Heart right ventricle (tissue), 16 donors: ENCODE data around the gene TPSAB1. TPM values are rescaled to one million over a fixed set of nuclear protein-coding genes. Genes with fewer than 3 reads are reported as not detected.
A peak's percentile ranks its signal among the peaks of the same experiment; 100 is the strongest.

Experiments
- ATAC-seq, 8 donors: fragments of 200-7000 bp; cut with Tn5 transposase; one replicate each; pipeline ENCODE4 v1.9.1; 2020; ENCODE audit warnings: mild to moderate bottlenecking in 8 of 8, moderate library complexity in 8 of 8, moderate number of reproducible peaks in 1 of 8
- DNase-seq, 2 donors: peaks; one replicate each; pipeline ENCODE4 v3.0.0-alpha.2; 2020
- H3K27ac ChIP-seq, 10 donors: fragments of 200-600 bp; sonication (generic) in 2 of 10; one replicate each; pipeline versions ENCODE4 v1.5.0 to v1.8.0; 2020 to 2022; ENCODE audit warnings: mild to moderate bottlenecking in 3 of 10
- H3K27me3 ChIP-seq, 7 donors: fragments of 200-600 bp; one replicate each; pipeline ENCODE4 v1.8.0; 2021 to 2022; ENCODE audit warnings: mild to moderate bottlenecking in 2 of 7
- H3K36me3 ChIP-seq, 9 donors: fragments of 200-600 bp; sonication (generic) in 1 of 9; one replicate each; pipeline versions ENCODE4 v1.5.0 to v1.8.0; 2020 to 2022; ENCODE audit warnings: mild to moderate bottlenecking in 2 of 9
- H3K4me1 ChIP-seq, 9 donors: fragments of 200-600 bp; sonication (generic) in 1 of 9; one replicate each; pipeline versions ENCODE4 v1.5.0 to v1.8.0; 2020 to 2022; ENCODE audit warnings: mild to moderate bottlenecking in 4 of 9
- H3K4me3 ChIP-seq, 10 donors: fragments of 200-600 bp; sonication (generic) in 2 of 10; one replicate each; pipeline versions ENCODE4 v1.5.0 to v1.8.0; 2020 to 2022; ENCODE audit warnings: mild to moderate bottlenecking in 7 of 10, moderate library complexity in 2 of 10
- H3K9me3 ChIP-seq, 11 donors: fragments of 200-600 bp in 10 of 11; sonication (generic) in 2 of 11; one replicate each; pipeline versions ENCODE4 v1.5.0 to v1.8.0; 2013 to 2022; ENCODE audit warnings: mild to moderate bottlenecking in 2 of 11, control low read depth in 1 of 11, moderate library complexity in 1 of 11
- WGBS, 2 donors: extraction: QIAGEN DNeasy Blood & Tissue Kit; methylation state at CpG; one replicate each; pipeline ENCODE4 v1.1.7; 2013; ENCODE audit warnings: inconsistent platforms in 1 of 2; 5-methylcytosine and 5-hydroxymethylcytosine counted together
- intact Hi-C, 10 donors: fragments of 100-400 bp; cut with DNase I; formaldehyde crosslinking; loops; one replicate each; pipeline versions ENCODE4 v1.11.1 to v1.14.2; 2022
- polyA plus RNA-seq, 2 donors: library from polyadenylated mRNA; stranded (reverse); fragments of 200-250 nt; gene quantifications; one replicate each; pipeline ENCODE4 v1.2.3, GENCODE V29; 2013
- total RNA-seq, 10 donors: library from RNA; stranded (reverse); fragmentation: NEBNext Ultra II Directional in 3 of 10; extraction: Animal tissue kit (Norgen Biotek cat#: 25700) in 3 of 10; gene quantifications; one replicate each; pipeline versions ENCODE4 v1.2.1 to v1.2.4, GENCODE V29; 2021 to 2023
- TF ChIP-seq, protein P1 (sequence below), 9 donors: fragments of 200-600 bp; sonication (generic) in 2 of 9; IDR thresholded peaks; one replicate each; pipeline versions ENCODE4 v1.5.0 to v1.8.0; 2021 to 2022; ENCODE audit warnings: antibody characterized with exemption in 9 of 9, mild to moderate bottlenecking in 5 of 9, moderate library complexity in 1 of 9
- donor health status: Arrhythmogenic right ventricular cardiomyopathy.
- donor health status: ischemic (EF 13 %, LVEDD 7.1; RV severe dilation, severe dysfunction).
- donor health status: healthy with polysubstance abuse.
- donor health status: DM: no; HTN: yes; CAD: no.
- donor health status: DM: no; HTN: no; CAD: no.
- donor health status: ischemic (EF 25% LVEDD 6.9; RV normal size, moderate dysfunction).
- donor health status: ischemic (EF 25% LVEDD 5.7; RV mildly dilated, moderate dysfunction).
- donor health status: healthy.
- donor health status: DM: yes; HTN: yes; CAD: no.
- donor health status: Ischemic cardiomyopathy.
- donor health status: ischemic (EF 35%, LVEDD 5.7; RV mildly dilated, moderate dysfunction).
- donor health status: nonischemic (EF 11% LVEDD 7.7; RV severe dilation, severe dysfunction).
- donor health status: DM: yes; HTN: yes; CAD: no.
- donor health status: PGD.
- donor health status: ischemic (EF 29% LVEDD 5.4; RV normal size, mild dysfunction).
- donor health status: nonischemic (EF 23%, LVEDD 6.1; RV moderate dilation, normal function).

Gene TPSAB1
- total and polyA plus RNA-seq, 12 donors = 0.53 to 11.4 (median 2.2) TPM

DNA sequence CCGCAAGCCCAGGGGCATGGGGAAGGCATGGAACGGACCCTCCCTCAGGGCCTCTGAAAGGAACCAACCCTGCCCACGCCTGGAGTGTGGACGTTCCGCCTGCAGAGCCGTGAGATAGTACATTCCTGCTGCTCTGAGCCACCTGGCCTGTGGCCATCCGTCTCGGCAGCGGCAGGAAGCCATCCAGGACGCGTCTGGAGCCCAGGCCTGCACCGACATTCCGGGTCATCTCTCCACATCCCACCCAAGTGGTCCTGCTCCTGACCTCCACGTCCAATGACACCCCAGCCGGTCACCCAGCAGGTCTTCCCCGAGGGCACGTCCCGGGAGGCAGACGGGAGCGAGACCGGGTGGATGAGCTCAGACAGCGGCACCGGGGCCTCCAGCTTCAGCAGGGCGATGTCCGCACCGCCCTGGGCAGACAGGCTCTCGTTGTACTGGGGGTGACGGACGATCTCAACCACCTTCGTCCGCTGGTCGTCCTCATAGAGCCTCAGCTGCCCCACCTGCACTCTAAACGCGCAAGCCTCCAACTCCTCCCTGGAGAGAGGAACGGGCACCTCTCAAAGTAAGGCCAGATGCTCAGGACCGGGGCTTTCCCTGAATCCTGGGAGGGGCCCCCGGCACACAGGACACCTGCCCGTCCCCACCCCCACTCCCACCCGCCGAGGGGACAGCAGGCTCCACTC lies 47.6 kb downstream of the TPSAB1 start:
- H3K4me1 ChIP-seq = peaks cover 0 to 15% (median 0%) of the 10 kb centered on the region in 9 donors
- peak in 5 of 8 donors; percentile 25 to 66 (median 44) for ATAC-seq
- DNase-seq = no peak
- 44 to 47% methylated on average over 40 of the region's 40 CpGs for WGBS, 2 donors
- intact Hi-C loops = no loop called here
- no peaks in the 10 kb centered on the region for H3K36me3 ChIP-seq
- H3K27ac ChIP-seq = no peak overlapping the region
- TF ChIP-seq, protein P1, sequence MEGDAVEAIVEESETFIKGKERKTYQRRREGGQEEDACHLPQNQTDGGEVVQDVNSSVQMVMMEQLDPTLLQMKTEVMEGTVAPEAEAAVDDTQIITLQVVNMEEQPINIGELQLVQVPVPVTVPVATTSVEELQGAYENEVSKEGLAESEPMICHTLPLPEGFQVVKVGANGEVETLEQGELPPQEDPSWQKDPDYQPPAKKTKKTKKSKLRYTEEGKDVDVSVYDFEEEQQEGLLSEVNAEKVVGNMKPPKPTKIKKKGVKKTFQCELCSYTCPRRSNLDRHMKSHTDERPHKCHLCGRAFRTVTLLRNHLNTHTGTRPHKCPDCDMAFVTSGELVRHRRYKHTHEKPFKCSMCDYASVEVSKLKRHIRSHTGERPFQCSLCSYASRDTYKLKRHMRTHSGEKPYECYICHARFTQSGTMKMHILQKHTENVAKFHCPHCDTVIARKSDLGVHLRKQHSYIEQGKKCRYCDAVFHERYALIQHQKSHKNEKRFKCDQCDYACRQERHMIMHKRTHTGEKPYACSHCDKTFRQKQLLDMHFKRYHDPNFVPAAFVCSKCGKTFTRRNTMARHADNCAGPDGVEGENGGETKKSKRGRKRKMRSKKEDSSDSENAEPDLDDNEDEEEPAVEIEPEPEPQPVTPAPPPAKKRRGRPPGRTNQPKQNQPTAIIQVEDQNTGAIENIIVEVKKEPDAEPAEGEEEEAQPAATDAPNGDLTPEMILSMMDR (IDR thresholded peaks at IDR 0.05) = no peak
- H3K27me3 ChIP-seq = peaks cover 5 to 90% (median 74%) of the 10 kb centered on the region in 7 donors
- no peaks in the 10 kb centered on the region for H3K9me3 ChIP-seq
- H3K4me3 ChIP-seq = no peak overlapping the region

DNA sequence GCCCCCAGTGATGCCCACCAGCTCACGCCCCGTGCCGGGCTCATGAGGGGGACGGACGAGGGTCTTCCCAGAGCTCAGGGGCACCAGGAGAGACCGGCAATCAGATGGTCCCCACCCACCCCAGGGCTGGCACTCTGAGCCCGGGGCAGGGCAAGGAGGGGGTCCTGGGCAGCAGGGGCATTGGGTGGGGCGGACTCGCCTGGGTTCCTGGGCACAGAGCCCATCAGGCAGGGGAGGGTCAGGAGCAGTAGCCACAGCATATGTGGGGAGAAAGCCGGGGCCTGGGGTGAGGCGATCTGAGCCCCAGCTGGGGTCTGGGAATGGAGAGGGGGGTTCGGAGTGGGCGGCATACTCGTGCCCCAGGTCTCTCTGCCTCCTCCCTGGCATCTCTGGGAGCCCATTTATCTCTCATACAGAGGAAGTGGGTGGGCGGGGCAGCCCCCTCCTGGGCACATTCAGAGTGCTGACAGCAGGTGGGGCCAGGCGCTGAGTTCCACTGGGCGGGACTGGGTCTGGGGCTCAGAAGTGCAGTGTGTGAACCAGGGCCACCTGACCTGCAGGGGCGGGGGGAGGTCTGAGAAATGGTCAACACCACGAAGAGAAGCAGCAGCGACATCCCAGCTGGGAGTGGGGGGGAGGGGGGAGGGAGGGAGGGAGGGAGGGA lies 48.4 kb downstream of the TPSAB1 start:
- Histone ChIP-seq H3K4me3 (no peak overlapping the region), H3K9me3 (no peaks in the 10 kb centered on the region), H3K4me1 (peaks cover 0 to 15% (median 0%) of the 10 kb centered on the region in 9 donors), H3K27me3 (peaks cover 5 to 88% (median 78%) of the 10 kb centered on the region in 7 donors), H3K36me3 (no peaks in the 10 kb centered on the region), H3K27ac (no peak overlapping the region)
- WGBS, 2 donors = 32 to 35% methylated on average over 18 to 20 of the region's 20 CpGs
- DNase-seq (no peak), ATAC-seq (peak in 2 of 8 donors; percentile 23 to 25)
- TF ChIP-seq, protein P1 (IDR thresholded peaks at IDR 0.05) = no peak
- intact Hi-C loops = no loop called here

DNA sequence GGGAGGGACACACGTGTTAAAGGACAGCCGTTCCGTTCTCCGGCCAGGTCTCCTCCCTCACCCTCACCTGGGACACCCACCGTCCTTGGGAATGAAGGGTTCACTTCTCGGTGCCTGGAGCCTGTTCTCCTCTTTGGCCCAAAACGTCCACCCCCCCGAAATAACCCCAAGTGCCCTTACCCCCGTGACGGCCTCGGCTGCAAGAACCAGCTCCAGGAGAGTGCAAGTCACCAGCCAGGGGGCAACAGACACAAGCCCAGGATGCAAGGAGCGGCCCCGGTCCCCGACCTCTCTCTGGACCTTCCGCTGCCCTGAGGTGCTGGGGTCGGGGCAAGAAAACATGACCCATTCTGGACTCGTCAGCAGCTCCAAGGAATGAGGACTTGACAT lies 49.0 kb downstream of the TPSAB1 start:
- no peaks in the 10 kb centered on the region for H3K36me3 ChIP-seq
- no peaks in the 10 kb centered on the region for H3K9me3 ChIP-seq
- no peak overlapping the region for H3K4me3 ChIP-seq
- ATAC-seq (no peak), DNase-seq (no peak)
- 1 to 5% methylated on average over 16 to 17 of the region's 17 CpGs for WGBS, 2 donors
- TF ChIP-seq, protein P1 (IDR thresholded peaks at IDR 0.05) = no peak
- intact Hi-C loops = no loop called here
- H3K4me1 ChIP-seq = peaks cover 0 to 15% (median 0%) of the 10 kb centered on the region in 9 donors
- H3K27ac ChIP-seq = no peak overlapping the region
- peaks cover 5 to 88% (median 76%) of the 10 kb centered on the region in 7 donors for H3K27me3 ChIP-seq

DNA sequence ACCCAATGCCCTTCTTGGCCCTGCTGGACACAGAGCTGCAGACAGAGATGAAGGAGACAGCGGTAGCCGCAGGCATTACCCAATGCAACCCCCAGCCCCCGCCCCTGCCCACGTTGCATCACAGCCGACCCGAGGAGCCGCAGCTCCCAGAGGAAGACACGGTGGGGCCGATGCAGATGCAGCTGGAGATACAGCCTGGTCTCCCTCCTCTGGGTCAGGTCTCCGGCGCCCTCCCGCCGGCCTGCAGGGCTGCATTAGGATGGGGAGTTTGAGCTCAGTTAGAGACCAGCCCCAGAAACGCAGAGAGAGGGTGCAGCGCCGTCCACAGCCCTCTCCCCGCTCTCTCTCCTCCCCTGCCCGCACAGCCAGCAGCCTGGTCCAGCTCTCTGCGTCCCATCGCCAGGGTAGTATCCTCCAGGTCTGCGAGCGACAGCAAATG lies 49.6 kb downstream of the TPSAB1 start:
- WGBS, 2 donors = 8 to 11% methylated on average over 22 of the region's 22 CpGs
- DNase-seq (no peak), ATAC-seq (peak in 1 of 8 donors; percentile 9)
- Histone ChIP-seq H3K9me3 (no peaks in the 10 kb centered on the region), H3K36me3 (no peaks in the 10 kb centered on the region), H3K4me1 (peaks cover 0 to 15% (median 0%) of the 10 kb centered on the region in 9 donors), H3K27ac (no peak overlapping the region), H3K27me3 (peaks cover 5 to 93% (median 81%) of the 10 kb centered on the region in 7 donors), H3K4me3 (no peak overlapping the region)
- intact Hi-C loops = no loop called here
- TF ChIP-seq, protein P1 (IDR thresholded peaks at IDR 0.05) = no peak
